Right ventricle myocardium superior (tissue), 1 donor: ENCODE results near the gene GRID2. TPM values are rescaled to one million over a fixed set of nuclear protein-coding genes. Genes with fewer than 3 reads are reported as not detected.

Experiments
- ATAC-seq: fragments of 200-7000 bp; cut with Tn5 transposase; one replicate; pipeline ENCODE4 v1.9.1; 2020; ENCODE audit warnings: mild to moderate bottlenecking; ENCODE audit not compliant: poor library complexity
- DNase-seq: peaks from one replicate; pipeline ENCODE4 v3.0.0-alpha.2; 2020
- intact Hi-C: fragments of 100-400 bp; cut with DNase I; formaldehyde crosslinking; loops from one replicate; pipeline ENCODE4 v1.11.2; 2022
- total RNA-seq: library from RNA; stranded (reverse); fragmentation: NEBNext Ultra II Directional; extraction: Animal tissue kit (Norgen Biotek cat#: 25700); gene quantifications from one replicate; pipeline ENCODE4 v1.2.1, GENCODE V29; 2021
- donor health status: DM: no; HTN: yes; CAD: no; lungs with severe emphysema.

GRID2 gene
- total RNA-seq, 1 donor from 2014 or later = not detected

DNA sequence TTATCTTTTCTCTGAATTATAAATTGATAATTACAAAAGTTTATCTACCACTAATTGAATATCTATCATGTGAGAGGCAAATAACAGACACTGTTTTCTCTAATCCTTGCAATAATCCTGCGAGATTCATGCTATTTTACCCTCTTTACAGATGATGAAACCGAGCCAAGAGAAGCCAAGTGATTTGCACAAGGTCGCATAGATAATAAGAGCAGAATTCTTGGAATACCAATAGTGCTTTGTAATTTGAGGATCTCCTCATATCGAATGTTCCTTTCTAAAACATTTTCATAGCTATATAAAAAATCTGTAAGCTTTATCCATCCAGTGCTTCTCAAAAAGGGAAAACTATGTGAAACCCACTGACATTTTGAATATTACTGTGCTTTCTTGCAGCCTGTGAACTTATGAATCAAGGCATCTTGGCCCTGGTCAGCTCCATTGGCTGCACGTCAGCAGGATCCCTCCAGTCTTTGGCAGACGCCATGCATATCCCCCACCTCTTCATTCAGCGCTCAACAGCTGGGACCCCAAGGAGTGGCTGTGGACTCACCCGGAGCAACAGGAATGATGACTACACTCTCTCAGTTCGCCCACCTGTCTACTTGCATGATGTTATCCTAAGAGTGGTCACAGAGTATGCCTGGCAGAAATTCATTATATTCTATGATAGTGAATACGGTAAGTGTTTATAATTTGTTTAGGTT, 781.0 kb downstream of the GRID2 start:
- DNase-seq (no peak), ATAC-seq (no peak)
- intact Hi-C loops = no loop called here

DNA sequence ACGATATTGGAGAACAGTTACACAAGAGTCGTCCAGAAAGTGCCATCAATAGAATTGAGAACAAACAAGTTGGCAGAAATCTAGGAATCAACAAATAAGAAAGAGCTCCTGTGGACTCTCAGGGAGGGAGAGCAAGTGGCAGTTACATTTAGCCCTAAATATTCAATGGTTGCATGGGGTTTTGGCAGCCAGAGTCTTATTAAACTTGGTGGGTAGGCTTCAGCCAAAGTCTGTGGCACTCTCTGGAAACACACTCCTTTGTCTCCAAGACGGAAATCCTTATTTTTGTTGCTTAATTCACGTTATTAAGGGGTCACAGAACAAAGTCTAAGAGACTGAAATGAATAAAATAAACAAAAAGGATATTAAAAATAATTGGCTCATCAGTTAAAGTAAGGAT, 782.6 kb downstream of the GRID2 start:
- intact Hi-C loops = no loop called here
- DNase-seq (no peak), ATAC-seq (no peak)

DNA sequence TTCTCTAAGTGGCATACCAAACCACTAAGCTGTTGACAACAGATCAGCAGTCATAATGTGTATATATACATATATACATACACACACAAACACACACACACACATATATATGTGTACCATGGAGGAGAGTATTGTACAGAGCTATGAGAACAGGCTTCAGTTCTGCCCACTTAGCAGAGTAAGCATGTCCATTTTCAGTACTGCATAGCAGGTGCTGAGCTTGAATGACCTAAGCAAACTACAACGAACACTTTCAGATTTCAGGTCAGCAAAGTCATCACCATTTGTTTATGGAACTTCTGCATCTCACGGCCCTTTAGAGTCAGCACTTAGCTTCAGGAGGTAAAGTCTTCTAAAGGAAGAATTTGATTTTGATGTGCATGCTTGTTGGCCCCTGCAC, 789.0 kb downstream of the GRID2 start:
- intact Hi-C loops = no loop called here
- ATAC-seq = no peak
- DNase-seq = no peak

DNA sequence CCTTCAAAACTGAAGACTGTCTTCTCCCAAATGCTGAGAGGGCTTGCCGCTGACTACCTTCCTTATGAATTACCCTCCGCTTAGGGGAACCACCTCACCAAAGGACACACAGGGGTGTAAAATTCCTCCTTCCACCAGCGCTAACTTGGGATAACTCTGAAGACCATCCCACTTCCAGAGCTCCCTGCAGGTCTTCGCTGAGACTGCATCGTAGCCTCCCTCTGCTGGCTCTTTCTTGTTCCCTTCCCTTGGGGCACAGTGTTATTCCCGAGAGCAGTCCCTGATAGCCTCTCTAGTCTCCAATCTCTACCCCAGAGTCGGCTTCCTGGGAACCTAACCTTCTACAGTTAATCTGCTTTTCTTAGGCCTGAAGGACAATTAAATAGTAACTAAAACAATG, 799.3 kb downstream of the GRID2 start:
- DNase-seq (no peak), ATAC-seq (no peak)
- intact Hi-C loops = no loop called here

DNA sequence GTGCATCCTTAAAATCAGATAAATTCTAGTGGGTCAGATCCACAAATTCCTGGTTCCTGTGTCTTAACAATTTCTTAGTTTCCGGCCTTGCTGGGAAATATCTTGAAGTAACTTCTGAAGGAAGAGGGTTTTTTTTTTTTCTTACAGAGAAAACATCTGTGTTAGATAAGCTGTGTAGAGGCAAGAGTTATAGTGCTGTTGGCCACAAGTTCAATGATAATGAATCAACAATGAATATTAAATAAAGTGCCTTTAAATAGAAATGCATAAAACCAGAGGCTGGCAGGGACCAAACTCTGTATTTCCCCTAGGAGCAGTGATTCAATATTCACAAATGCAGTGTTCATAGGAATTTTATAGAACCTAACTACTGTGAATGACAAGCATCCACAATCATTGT, 812.9 kb downstream of the GRID2 start:
- DNase-seq (no peak), ATAC-seq (no peak)
- intact Hi-C loops = no loop called here

DNA sequence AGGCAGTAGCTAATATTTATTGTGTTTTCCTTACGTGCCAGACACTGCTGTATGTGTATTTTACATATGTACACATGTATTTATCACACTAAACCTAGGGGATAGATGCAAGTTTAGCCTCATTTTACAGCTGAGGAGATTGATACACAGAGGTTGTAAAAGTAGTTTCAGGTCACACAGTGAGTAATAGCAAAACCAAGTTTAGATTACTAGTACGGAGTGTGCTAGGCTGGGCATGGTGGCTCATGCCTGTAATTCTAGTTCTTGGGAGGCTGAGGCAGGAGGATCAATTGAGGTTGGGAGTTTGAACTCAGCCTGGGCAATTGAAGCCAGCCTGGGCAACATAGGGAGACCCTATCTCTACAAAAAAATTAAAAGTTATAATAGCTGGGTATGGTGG, 823.7 kb downstream of the GRID2 start:
- ATAC-seq (no peak), DNase-seq (no peak)
- intact Hi-C loops = no loop called here

DNA sequence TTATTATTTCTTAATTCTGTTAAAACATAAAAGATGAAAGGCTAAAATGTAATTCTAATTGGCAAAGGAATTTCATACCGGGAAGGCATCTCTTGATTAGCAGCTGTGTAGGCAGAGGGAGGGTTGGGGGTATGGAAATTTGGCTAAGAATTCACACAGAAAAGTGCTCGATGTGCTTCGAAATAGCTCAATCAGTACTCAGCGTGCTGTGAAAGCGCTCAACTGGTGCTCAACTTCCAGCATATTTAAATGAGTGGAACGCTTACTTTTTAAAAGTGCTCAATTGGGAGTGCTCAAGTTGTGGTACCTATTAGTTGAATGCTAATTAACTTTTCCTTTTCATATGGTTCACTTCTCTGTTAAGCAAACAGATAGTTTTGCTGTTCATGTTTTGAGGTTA, 828.9 kb downstream of the GRID2 start:
- no peak for DNase-seq
- intact Hi-C loops = no loop called here
- no peak for ATAC-seq

DNA sequence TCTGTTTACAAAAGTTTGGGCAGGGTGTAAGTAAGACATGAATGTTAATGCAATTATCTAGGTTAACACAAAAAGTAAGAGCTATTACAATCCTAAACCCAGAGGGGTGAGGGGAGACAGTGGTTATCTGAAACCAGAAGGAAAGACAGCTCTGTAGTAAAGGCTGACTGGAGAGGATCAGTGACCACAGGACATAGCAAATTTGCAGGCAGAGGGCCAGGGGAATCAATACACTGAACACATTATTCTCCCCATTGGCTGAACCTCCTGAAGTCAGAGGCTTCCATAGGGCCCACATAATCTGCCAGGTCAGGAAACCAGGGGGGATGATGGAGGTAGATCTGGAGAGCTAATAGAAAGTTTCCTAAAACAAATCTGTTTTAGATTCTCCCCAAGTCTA, 835.4 kb downstream of the GRID2 start:
- ATAC-seq (no peak), DNase-seq (no peak)
- intact Hi-C loops = no loop called here

DNA sequence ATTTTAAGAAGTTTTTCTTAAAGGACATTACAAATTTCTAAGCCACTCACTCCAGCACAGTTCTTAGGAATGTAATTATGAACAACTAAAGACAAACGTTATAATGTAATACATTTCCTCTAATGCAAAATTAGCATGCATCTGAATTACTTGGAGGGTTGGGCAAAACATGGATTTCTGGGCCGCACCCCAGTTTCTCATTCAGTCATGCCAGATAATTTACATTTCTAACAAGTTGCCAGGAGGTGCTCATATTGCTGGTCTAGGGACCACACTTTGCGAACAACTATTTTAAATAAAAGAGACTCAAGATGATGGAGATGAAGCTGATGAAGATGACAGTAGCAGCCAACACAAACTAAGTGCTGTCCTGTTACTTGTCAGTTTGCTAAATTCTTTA, 840.1 kb downstream of the GRID2 start:
- no peak for DNase-seq
- ATAC-seq = no peak
- intact Hi-C loops = no loop called here

DNA sequence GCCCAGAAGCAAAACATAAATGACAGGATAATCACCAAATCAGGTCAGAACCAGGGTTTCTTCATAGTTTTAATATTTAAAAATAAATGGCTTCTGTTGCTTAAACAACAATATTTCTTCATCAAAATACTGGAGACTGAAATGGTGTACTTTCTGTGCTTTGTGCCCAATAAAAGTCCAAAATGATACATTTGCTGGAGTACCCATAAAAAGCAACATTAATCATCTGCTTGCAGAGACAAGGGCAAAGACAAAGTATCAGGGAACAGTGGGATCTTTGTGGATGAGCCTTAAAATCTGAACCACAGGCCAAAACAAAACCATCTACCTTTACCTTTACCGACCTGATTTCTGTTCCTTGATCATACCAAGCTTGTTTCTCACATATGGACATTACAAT, 840.9 kb downstream of the GRID2 start:
- ATAC-seq = no peak
- DNase-seq = no peak
- intact Hi-C loops = no loop called here

DNA sequence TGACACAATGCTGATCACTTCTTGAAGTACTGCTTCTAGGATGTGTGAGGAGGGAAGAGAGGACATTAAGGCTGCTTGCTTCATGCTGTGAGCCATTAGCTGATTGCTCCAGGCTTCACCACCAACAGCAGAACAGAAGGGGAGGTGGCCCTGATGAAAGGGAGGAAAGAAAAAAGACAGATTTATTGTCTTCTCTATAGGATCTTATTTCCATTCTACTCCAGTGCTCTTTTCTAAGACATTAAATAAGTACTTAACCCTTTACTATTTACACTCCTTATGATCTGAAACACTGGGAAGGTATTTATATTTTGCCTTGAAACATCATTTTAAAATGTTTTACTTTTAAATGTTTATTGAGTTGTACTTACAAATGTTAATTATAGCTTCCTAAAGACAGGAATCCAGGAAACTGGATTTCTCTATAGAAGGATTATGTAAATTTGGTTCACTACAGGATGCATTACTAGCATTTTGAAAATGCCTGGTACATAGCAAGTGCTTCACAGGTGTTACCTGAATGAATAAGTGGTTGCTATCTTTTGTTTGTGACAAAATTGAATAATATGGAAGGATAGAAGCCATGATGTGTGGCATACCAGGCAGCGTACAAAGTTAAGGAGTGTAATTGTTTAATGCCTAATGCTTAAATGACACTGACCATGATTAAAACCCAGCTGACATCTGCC, 843.9 kb downstream of the GRID2 start:
- intact Hi-C loops = no loop called here
- ATAC-seq (no peak), DNase-seq (no peak)

DNA sequence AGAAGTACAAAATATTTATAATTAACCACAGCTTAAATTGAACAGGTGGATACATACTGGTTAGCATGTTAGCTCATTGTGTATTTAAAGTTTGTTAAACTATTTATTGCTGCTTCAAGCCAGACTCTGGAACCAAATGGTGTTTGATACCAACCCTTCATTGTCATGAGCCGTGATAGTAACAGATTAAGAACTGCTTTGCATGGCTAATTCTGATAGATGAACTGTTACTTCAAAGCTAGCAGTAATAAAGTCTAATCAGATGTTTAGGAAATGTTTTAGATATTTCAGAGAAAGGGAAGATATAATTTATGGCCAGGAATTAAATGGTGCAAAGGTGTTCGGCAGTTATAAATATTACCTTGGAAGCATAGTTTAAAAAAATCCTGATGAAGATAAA, 848.7 kb downstream of the GRID2 start:
- DNase-seq (no peak), ATAC-seq (no peak)
- intact Hi-C loops = no loop called here

DNA sequence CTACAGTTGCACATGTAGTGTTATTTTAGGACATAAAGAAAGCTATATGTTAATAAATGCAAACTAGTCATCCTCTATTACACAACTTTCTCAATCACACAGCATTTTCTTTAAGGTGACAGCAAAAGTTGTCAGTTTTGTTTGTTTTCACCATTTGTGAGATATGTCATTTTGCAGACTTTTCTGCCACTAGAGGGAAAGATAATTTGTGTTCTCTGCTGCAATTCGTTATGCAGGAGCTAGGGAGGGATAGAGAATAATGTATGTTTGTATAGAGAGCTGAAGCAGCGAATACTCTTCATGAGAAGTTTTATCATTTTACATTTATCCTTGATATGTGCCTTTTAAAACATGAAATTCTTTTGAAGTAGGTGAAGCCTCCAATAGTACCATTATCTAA, 854.2 kb downstream of the GRID2 start:
- ATAC-seq (no peak), DNase-seq (no peak)
- intact Hi-C loops = no loop called here

DNA sequence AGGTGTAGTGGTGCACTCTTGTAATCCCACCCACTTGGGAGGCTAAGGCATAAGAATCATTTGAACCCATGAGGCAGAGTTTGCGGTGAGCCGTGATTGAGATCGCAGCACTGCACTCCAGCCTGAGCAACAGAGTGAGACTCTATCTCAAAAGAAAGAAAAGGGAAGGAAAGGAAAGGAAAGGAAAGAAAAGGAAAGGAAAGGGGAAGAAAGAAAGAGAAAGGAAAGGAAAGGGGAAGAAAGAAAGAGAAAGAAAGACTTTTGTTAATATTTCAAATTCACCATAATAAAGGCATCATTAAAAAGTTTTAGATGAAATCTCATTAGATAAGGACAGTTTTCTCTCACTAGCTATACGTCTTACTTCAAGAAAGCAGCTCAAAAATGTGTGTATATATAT, 864.3 kb downstream of the GRID2 start:
- ATAC-seq (no peak), DNase-seq (no peak)
- intact Hi-C loops = no loop called here

DNA sequence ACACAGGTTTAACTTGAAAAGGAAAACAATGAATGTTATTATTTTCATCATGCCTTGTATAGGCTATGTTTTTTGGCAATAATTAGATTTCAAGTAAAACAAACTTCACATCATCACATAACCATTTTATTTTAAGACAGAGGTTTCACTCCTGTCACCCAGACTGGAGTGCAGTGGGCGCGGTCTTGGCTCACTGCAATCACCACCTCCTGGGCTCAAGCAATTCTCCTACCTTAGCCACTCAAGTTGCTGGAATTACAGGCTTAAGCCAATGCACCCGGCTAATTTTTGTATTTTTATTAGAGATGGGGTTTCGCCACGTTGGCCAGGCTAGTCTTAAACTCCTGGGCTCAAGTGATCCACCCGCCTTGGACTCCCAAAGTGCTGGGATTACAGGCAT, 866.2 kb downstream of the GRID2 start:
- intact Hi-C loops = no loop called here
- no peak for ATAC-seq
- no peak for DNase-seq

DNA sequence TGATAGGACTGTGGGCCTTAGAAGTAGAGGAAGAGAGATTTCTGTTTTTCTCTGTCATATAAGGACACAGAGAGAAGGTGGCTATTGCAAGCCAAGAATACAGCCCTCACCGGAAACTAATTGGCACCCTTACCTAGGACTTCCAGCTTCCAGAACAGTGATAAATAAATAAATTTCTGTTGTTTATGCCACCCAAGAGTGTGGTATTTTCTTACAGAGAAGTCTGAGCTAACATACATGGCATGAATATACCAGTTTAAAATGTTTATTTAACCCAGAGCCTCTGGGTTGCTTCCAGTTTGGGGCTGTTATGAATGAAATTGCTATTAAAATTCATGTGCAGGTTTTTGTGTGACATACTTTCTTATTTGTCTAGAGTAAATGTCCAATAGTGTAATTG, 870.8 kb downstream of the GRID2 start:
- ATAC-seq (no peak), DNase-seq (no peak)
- intact Hi-C loops = no loop called here

DNA sequence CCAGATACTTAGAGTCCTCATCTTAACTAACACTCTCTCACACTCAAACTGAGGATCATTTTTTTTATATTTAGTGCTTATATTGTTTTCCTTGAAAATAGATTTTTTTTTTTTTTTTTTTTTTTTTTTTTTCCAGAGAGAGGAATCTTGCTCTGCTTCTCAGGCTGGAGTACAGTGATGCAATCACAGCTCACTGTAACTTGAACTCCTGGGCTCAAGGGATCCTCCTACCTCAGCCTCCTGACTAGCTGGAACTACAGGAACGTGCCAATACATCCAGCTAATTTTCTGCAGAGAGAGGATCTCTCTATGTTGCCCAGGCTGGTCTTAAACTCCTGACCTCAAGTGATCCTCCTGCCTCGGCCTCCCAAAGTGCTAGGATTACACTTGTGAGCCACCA, 874.5 kb downstream of the GRID2 start:
- ATAC-seq (no peak), DNase-seq (no peak)
- intact Hi-C loops = no loop called here

DNA sequence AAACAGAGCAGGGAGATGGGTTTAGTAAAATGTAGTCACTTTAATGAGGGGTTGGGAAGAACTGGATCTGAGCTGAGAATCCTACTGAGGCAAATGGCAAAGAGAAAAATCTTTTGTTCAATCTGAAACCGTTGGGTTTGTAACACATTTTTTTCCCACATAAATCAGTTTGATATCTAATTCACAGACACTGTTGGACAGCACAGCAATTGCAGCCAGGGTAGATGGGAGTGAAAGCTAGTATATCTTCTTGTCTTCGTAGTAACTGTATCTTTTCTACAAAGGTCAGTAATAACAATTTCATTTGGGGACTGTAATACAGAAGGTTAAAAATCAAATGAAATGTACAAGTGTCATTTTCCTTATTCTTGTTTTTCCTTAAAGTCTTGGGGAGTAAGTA, 875.3 kb downstream of the GRID2 start:
- ATAC-seq (no peak), DNase-seq (no peak)
- intact Hi-C loops = no loop called here

DNA sequence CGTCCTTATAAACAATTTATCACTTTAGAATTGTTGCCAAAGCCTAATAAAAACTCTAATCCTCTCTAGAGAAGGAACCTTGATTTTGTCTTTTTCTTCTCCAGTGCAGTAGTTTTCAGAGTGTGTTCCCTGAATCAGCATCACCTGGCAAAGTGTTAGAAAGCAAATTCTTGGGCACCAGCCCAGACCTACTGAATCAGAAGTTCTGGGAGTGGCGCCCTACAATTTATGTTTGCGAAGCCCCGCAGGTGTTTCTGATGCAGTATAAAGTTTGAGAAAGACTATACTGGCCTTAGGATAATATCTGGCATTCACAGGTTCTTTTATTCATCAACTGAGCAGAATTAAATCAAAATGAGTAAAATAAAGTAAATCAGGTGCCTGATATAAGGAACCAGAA, 879.0 kb downstream of the GRID2 start:
- no peak for ATAC-seq

DNA sequence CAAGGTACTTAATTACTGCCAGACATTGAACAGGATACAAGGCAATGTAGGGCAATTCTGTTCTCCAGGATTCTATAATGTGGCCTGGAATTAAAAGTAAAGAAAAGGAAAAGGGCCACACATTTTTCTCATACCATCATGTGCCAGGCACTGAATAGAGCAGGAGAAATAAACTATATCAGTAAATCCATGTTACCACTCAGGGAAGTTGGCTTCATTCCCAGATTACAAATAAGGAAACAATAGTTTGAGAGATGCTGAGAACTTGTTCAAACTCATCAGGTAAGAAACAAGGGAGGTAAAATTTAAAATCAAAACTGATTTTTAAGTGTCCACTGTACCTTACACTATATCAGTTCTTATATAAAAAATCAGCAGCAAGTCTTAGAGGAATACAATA, 879.8 kb downstream of the GRID2 start:
- intact Hi-C loops = no loop called here
- ATAC-seq (no peak), DNase-seq (no peak)

More for the DNA sequence above, 879.0 kb downstream of the GRID2 start:
- intact Hi-C loops = no loop called here
- no peak for DNase-seq

DNA sequence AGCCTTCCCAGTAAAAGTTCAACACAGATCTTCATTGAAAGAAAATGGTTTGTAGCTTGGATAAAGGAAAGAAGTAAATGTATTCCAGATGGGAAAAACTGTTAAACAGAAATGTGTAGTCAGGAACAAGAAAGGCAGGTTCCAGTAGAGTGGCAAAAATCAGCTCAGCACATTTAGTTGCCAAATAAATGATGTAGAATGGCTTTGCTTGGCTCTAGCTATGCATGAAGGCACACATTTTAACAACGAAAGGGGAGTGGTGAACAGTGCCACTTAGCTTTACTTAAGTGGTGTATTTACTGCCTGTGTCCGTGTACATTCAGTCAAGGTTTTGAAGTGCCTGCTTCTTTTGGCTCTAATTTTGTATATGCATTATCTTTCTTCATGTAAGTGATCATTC, 880.3 kb downstream of the GRID2 start:
- intact Hi-C loops = no loop called here
- no peak for ATAC-seq
- DNase-seq = no peak
